ENCODE data around the gene SERTAD1.
"Not testable (repeated sequence)": the region's sequence is repeated elsewhere in the genome, so short reads cannot be mapped to it uniquely, and the experiment has no call there.

SERTAD1 gene

GRCh38 chr19:40443131-40443999, 17.6 kb upstream of the SERTAD1 start:
- peak; percentile 100 for DNase-seq (ENCODE audit: low read depth)
- TF ChIP-seq CTCF (conservative IDR thresholded peaks at IDR 0.05; ENCODE audit: low read depth, low read length): no peak
- peak overlapping the region; percentile 69 for H3K4me3 ChIP-seq (ENCODE audit: low read depth, low read length)

GRCh38 chr19:40442328-40443130, 16.7 kb upstream of the SERTAD1 start:
- H3K4me3 ChIP-seq (ENCODE audit: low read depth, low read length): peak overlapping the region; percentile 57
- DNase-seq (ENCODE audit: low read depth): no peak
- TF ChIP-seq CTCF (conservative IDR thresholded peaks at IDR 0.05; ENCODE audit: low read depth, low read length): no peak

GRCh38 chr19:40441719-40442253, 16.0 kb upstream of the SERTAD1 start:
- TF ChIP-seq CTCF (conservative IDR thresholded peaks at IDR 0.05; ENCODE audit: low read depth, low read length): no peak
- DNase-seq (ENCODE audit: low read depth): peak; percentile 12
- peak overlapping the region; percentile 57 for H3K4me3 ChIP-seq (ENCODE audit: low read depth, low read length)

- H3K4me3 ChIP-seq (ENCODE audit: low read depth, low read length): no peak overlapping the region
- TF ChIP-seq CTCF (conservative IDR thresholded peaks at IDR 0.05; ENCODE audit: low read depth, low read length): no peak
- no peak for DNase-seq (ENCODE audit: low read depth)
These were observed 12.5 kb upstream of the SERTAD1 start for GRCh38 chr19:40438284-40438683.

- TF ChIP-seq CTCF (conservative IDR thresholded peaks at IDR 0.05; ENCODE audit: low read depth, low read length): no peak
- DNase-seq (ENCODE audit: low read depth): peak; percentile 95
- peak overlapping the region; percentile 52 for H3K4me3 ChIP-seq (ENCODE audit: low read depth, low read length)
These were observed 7.8 kb upstream of the SERTAD1 start for GRCh38 chr19:40433391-40434216.

GRCh38 chr19:40432760-40433159, 7.0 kb upstream of the SERTAD1 start:
- not testable (repeated sequence) for DNase-seq (ENCODE audit: low read depth)
- peak overlapping the region; percentile 52 for H3K4me3 ChIP-seq (ENCODE audit: low read depth, low read length)

All from choroid plexus epithelial cell (primary cell).